DOHH2 (cell line): ENCODE measurements around the gene ABCG2.

Experiments used
- H3F3A ChIP-seq: fragments of 200-600 bp; sonication (generic), shearing (Covaris generic); 2 replicates; pipeline ENCODE4 v1.6.0; 2016; ENCODE audit warnings: antibody characterized with exemption, mild to moderate bottlenecking; ENCODE audit not compliant: control insufficient read depth, insufficient read depth
- H3K27ac ChIP-seq: fragments of 200-600 bp; sonication (generic); 2 replicates; pipeline ENCODE4 v1.5.1; 2014; ENCODE audit warnings: low read depth, mild to moderate bottlenecking, low read length, moderate library complexity
- H3K27me3 ChIP-seq: fragments of 200-600 bp; sonication (generic); 2 replicates; pipeline ENCODE4 v1.6.1; 2014; ENCODE audit warnings: mild to moderate bottlenecking, low read length, mixed read lengths; ENCODE audit not compliant: control insufficient read depth
- H3K36me3 ChIP-seq: fragments of 200-600 bp; sonication (generic); 2 replicates; pipeline ENCODE4 v1.6.1; 2014; ENCODE audit warnings: mild to moderate bottlenecking, low read length, moderate library complexity, mixed read lengths; ENCODE audit not compliant: control insufficient read depth
- H3K4me1 ChIP-seq: fragments of 200-600 bp; sonication (generic); 2 replicates; pipeline ENCODE4 v1.6.1; 2014; ENCODE audit warnings: mild to moderate bottlenecking, low read length, mixed read lengths; ENCODE audit not compliant: control insufficient read depth
- H3K4me2 ChIP-seq: fragments of 200-600 bp; sonication (generic); 2 replicates; pipeline ENCODE4 v1.6.0; 2014; ENCODE audit warnings: mild to moderate bottlenecking, low read length, moderate library complexity
- H3K4me3 ChIP-seq: fragments of 200-600 bp; sonication (generic); 2 replicates; pipeline ENCODE4 v1.5.1; 2014; ENCODE audit warnings: mild to moderate bottlenecking, low read length, mixed read lengths
- H3K79me2 ChIP-seq: fragments of 200-600 bp; sonication (generic); 2 replicates; pipeline ENCODE4 v1.6.1; 2014; ENCODE audit warnings: mild to moderate bottlenecking, low read length, mixed read lengths; ENCODE audit not compliant: control insufficient read depth
- H3K9me2 ChIP-seq: fragments of 200-600 bp; sonication (generic); replicated peaks from 2 replicates; pipeline ENCODE4 v1.6.1; 2014; ENCODE audit warnings: mild to moderate bottlenecking, low read length, mixed read lengths; ENCODE audit not compliant: control insufficient read depth
- H3K9me3 ChIP-seq: fragments of 200-600 bp; sonication (generic); 2 replicates; pipeline ENCODE4 v1.6.1; 2014; ENCODE audit warnings: antibody characterized with exemption, low read length, mixed read lengths; ENCODE audit not compliant: control insufficient read depth, insufficient read depth
- H4K20me1 ChIP-seq: fragments of 200-600 bp; sonication (generic); 2 replicates; pipeline ENCODE4 v1.6.0; 2014; ENCODE audit warnings: low read depth, mild to moderate bottlenecking, antibody characterized with exemption, low read length, moderate library complexity; ENCODE audit not compliant: control insufficient read depth, insufficient read depth
- EZH2phosphoT487 ChIP-seq: fragments of 200-600 bp; sonication (generic); IDR thresholded peaks from 2 replicates; pipeline ENCODE4 v1.6.1; 2017; ENCODE audit warnings: borderline replicate concordance, mild to moderate bottlenecking, antibody characterized with exemption, low read length, moderate library complexity, mixed read lengths
- TF ChIP-seq, protein P1 (sequence below): fragments of 200-600 bp; sonication (generic); IDR thresholded peaks from one replicate; pipeline ENCODE4 v1.5.1; 2014; ENCODE audit warnings: antibody characterized with exemption, mild to moderate bottlenecking, low read depth, low read length; ENCODE audit not compliant: poor library complexity, severe bottlenecking

Gene ABCG2

DNA sequence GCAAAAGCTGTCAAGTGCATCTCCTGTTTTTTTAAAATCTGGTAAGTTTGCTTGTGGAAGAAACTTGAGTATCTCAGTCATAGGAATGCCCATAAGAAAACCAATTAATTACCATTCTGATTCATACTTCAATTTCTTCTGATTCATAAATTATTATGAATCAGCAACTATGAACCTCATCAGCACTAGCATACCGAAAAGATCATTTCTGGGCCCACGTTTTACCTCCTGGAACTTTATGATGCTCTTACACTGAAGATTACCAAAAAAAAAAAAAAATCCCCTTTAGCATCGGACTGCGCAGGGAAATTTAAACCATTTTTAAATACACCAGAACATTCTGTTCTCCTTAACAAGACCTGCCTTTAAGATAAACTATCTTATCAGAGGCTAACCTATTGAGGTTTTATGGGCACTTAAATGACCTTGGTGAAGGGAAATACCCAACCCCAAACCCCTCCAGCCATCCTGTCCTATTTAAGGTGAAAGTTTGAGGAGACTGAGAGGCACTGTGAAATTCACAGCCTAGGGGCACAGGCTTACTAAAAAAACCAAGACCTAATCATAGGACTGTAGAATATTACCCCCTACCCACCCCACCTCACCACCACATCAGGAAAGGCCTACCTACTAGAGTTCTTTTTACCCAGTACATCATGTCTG is 38.2 kb upstream of the ABCG2 start:
- Histone ChIP-seq H3K4me1 (no peaks in the 10 kb centered on the region), H3K4me2 (no peak overlapping the region), H3K27ac (no peak overlapping the region), H3K27me3 (no peaks in the 10 kb centered on the region), H3K36me3 (no peaks in the 10 kb centered on the region), H3K79me2 (no peaks in the 10 kb centered on the region), H3K9me2 (no peaks in the 10 kb centered on the region), H4K20me1 (no peaks in the 10 kb centered on the region), H3K4me3 (no peak overlapping the region), H3K9me3 (no peaks in the 10 kb centered on the region), H3F3A (no peaks in the 10 kb centered on the region)
- no peak for TF ChIP-seq EZH2phosphoT487

- H3K79me2 ChIP-seq: no peaks in the 10 kb centered on the region
- no peaks in the 10 kb centered on the region for H3K4me1 ChIP-seq
- H3K27me3 ChIP-seq: no peaks in the 10 kb centered on the region
- H3K27ac ChIP-seq: no peak overlapping the region
- no peaks in the 10 kb centered on the region for H3F3A ChIP-seq
- TF ChIP-seq, protein P1, sequence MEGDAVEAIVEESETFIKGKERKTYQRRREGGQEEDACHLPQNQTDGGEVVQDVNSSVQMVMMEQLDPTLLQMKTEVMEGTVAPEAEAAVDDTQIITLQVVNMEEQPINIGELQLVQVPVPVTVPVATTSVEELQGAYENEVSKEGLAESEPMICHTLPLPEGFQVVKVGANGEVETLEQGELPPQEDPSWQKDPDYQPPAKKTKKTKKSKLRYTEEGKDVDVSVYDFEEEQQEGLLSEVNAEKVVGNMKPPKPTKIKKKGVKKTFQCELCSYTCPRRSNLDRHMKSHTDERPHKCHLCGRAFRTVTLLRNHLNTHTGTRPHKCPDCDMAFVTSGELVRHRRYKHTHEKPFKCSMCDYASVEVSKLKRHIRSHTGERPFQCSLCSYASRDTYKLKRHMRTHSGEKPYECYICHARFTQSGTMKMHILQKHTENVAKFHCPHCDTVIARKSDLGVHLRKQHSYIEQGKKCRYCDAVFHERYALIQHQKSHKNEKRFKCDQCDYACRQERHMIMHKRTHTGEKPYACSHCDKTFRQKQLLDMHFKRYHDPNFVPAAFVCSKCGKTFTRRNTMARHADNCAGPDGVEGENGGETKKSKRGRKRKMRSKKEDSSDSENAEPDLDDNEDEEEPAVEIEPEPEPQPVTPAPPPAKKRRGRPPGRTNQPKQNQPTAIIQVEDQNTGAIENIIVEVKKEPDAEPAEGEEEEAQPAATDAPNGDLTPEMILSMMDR: no peak
- TF ChIP-seq EZH2phosphoT487: no peak
- no peaks in the 10 kb centered on the region for H3K9me3 ChIP-seq
- H3K36me3 ChIP-seq: no peaks in the 10 kb centered on the region
- no peaks in the 10 kb centered on the region for H4K20me1 ChIP-seq
- no peak overlapping the region for H3K4me3 ChIP-seq
- H3K9me2 ChIP-seq: no peaks in the 10 kb centered on the region
- H3K4me2 ChIP-seq: no peak overlapping the region
Observed at GRCh38 chr4:88196013-88196365, 37.5 kb upstream of the ABCG2 start.

- no peaks in the 10 kb centered on the region for H3K79me2 ChIP-seq
- no peak overlapping the region for H3K4me2 ChIP-seq
- no peaks in the 10 kb centered on the region for H4K20me1 ChIP-seq
- H3K4me1 ChIP-seq: no peaks in the 10 kb centered on the region
- H3K27me3 ChIP-seq: no peaks in the 10 kb centered on the region
- no peaks in the 10 kb centered on the region for H3K9me2 ChIP-seq
- no peaks in the 10 kb centered on the region for H3K9me3 ChIP-seq
- no peak overlapping the region for H3K27ac ChIP-seq
- no peak overlapping the region for H3K4me3 ChIP-seq
- H3K36me3 ChIP-seq: no peaks in the 10 kb centered on the region
- TF ChIP-seq, protein P1: no peak
- H3F3A ChIP-seq: no peaks in the 10 kb centered on the region
Observed at GRCh38 chr4:88195328-88196012, 37.0 kb upstream of the ABCG2 start.

DNA sequence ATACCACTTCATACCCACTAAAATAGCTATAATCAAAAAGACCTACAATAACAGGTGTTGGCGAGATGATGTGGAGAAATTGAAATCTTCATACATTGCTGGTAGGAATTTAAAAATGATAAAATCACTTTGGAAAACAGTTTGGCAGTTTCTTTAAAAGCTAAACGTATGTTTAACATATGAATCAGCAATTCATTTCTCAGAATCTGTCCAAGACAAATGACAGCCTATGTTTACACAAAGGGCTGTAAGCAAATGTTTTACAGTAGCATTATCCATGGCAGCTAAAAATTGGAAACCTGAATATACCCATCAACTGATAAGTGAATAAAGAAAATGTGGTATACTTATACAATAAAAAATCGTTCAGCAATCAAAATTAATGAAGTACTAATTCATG is 33.0 kb upstream of the ABCG2 start:
- no peaks in the 10 kb centered on the region for H3K27me3 ChIP-seq
- no peaks in the 10 kb centered on the region for H3K9me3 ChIP-seq
- TF ChIP-seq, protein P1: no peak
- no peak for TF ChIP-seq EZH2phosphoT487
- H4K20me1 ChIP-seq: no peaks in the 10 kb centered on the region
- H3K27ac ChIP-seq: no peak overlapping the region
- H3K79me2 ChIP-seq: no peaks in the 10 kb centered on the region
- no peak overlapping the region for H3K4me2 ChIP-seq
- no peaks in the 10 kb centered on the region for H3K36me3 ChIP-seq
- H3K4me3 ChIP-seq: no peak overlapping the region
- H3K4me1 ChIP-seq: no peaks in the 10 kb centered on the region
- no peaks in the 10 kb centered on the region for H3F3A ChIP-seq
- H3K9me2 ChIP-seq: no peaks in the 10 kb centered on the region
